PC-3 (cell line): Measurements from ENCODE around the gene MSH6. TPM values are rescaled to one million over a fixed set of nuclear protein-coding genes. Genes with fewer than 3 reads are reported as not detected.

ENCODE experiments used
- ATAC-seq: fragments of 200-7000 bp; cut with Tn5 transposase; 2 replicates; pipeline ENCODE4 v1.9.1; 2020; ENCODE audit warnings: mild to moderate bottlenecking, moderate library complexity
- BruUV-seq: library from RNA; stranded (reverse); fragments of 400-500 nt; replicated peaks from 2 replicates; lab custom pipeline; 2021; lab: Mats Ljungman, UMichigan
- CTCF ChIA-PET: fragments of 300-600 bp; sonication (Branson Sonifier 250); formaldehyde crosslinking; loops from one replicate; lab custom pipeline; 2022; ENCODE audit warnings: antibody characterized with exemption; lab: Charles Lee
- POLR2A ChIA-PET: fragments of 300-600 bp; sonication (Branson Sonifier 250); formaldehyde crosslinking; loops from one replicate; lab custom pipeline; 2022; ENCODE audit warnings: antibody characterized with exemption; ENCODE audit not compliant: unreplicated experiment; lab: Charles Lee
- DNase-seq: peaks from one replicate; pipeline ENCODE4 v3.0.0-alpha.2; 2015
- H2AFZ ChIP-seq: fragments of 300-600 bp; sonication (generic); 2 replicates; pipeline ENCODE4 v1.6.0; 2016; ENCODE audit warnings: antibody characterized with exemption, low read length
- H3F3A ChIP-seq: fragments of 300-600 bp; sonication (generic); one replicate; pipeline ENCODE4 v1.6.0; 2017; ENCODE audit warnings: antibody characterized with exemption, low read length, control low read depth, mild to moderate bottlenecking; ENCODE audit not compliant: unreplicated experiment
- H3K27ac ChIP-seq: fragments of 300-600 bp; sonication (generic); 2 replicates; pipeline ENCODE4 v1.5.1; 2016; ENCODE audit warnings: mild to moderate bottlenecking, low read length
- H3K27me3 ChIP-seq: fragments of 300-600 bp; sonication (generic); 2 replicates; pipeline ENCODE4 v1.6.1; 2016; ENCODE audit warnings: low read length, mixed read lengths
- H3K36me3 ChIP-seq: fragments of 300-600 bp; sonication (generic); 2 replicates; pipeline ENCODE4 v1.6.1; 2016; ENCODE audit warnings: low read depth, mixed run types, low read length, mixed read lengths
- H3K4me1 ChIP-seq: fragments of 300-600 bp; sonication (generic); 2 replicates; pipeline ENCODE4 v1.5.1; 2016; ENCODE audit warnings: low read length; ENCODE audit not compliant: insufficient read depth
- H3K4me2 ChIP-seq: fragments of 300-600 bp; sonication (generic); 2 replicates; pipeline ENCODE4 v1.6.0; 2016; ENCODE audit warnings: low read length
- H3K4me3 ChIP-seq: fragments of 300-600 bp; sonication (generic); 2 replicates; pipeline ENCODE4 v1.5.1; 2016; ENCODE audit warnings: mild to moderate bottlenecking, low read length, mixed read lengths
- H3K79me2 ChIP-seq: fragments of 300-600 bp; sonication (generic); 2 replicates; pipeline ENCODE4 v1.6.1; 2017; ENCODE audit warnings: low read length, mixed read lengths
- H3K9ac ChIP-seq: fragments of 300-600 bp; sonication (generic); 2 replicates; pipeline ENCODE4 v1.6.0; 2016; ENCODE audit warnings: mild to moderate bottlenecking, low read length
- H3K9me2 ChIP-seq: fragments of 300-600 bp; sonication (generic); replicated peaks from 2 replicates; pipeline ENCODE4 v1.6.1; 2016; ENCODE audit warnings: mixed run types, low read length, mixed read lengths
- H3K9me3 ChIP-seq: fragments of 300-600 bp; sonication (generic); 2 replicates; pipeline ENCODE4 v1.6.1; 2016; ENCODE audit warnings: low read length, mixed read lengths
- H4K20me1 ChIP-seq: fragments of 300-600 bp; sonication (generic); 2 replicates; pipeline ENCODE4 v1.6.1; 2016; ENCODE audit warnings: low read length, mixed read lengths
- CTCF ChIP-seq: fragments of 300-600 bp; sonication (generic); conservative IDR thresholded peaks from 2 replicates; pipeline ENCODE4 v1.5.1; 2017; ENCODE audit warnings: antibody characterized with exemption, low read depth, mild to moderate bottlenecking, low read length
- EZH2 ChIP-seq: fragments of 300-600 bp; sonication (generic); IDR thresholded peaks from one replicate; pipeline ENCODE4 v1.6.1; 2017; ENCODE audit warnings: antibody characterized with exemption, mild to moderate bottlenecking, low read length; ENCODE audit not compliant: unreplicated experiment
- EZH2phosphoT487 ChIP-seq: fragments of 300-600 bp; sonication (generic); IDR thresholded peaks from 2 replicates; pipeline ENCODE4 v1.6.1; 2018; ENCODE audit warnings: mild to moderate bottlenecking, antibody characterized with exemption, low read length, borderline replicate concordance
- intact Hi-C: fragments of 100-400 bp; cut with micrococcal nuclease; formaldehyde crosslinking; loops from 2 replicates; pipeline ENCODE4 v1.9.0; 2023
- total RNA-seq: library from RNA; depleted of rRNA; stranded (reverse); fragments of >200 nt; gene quantifications from 2 replicates; pipeline ENCODE4 v1.2.3, GENCODE V29; 2014

MSH6 gene
- total RNA-seq, 1 experiment from 2014 or later: 84.9 TPM

DNA sequence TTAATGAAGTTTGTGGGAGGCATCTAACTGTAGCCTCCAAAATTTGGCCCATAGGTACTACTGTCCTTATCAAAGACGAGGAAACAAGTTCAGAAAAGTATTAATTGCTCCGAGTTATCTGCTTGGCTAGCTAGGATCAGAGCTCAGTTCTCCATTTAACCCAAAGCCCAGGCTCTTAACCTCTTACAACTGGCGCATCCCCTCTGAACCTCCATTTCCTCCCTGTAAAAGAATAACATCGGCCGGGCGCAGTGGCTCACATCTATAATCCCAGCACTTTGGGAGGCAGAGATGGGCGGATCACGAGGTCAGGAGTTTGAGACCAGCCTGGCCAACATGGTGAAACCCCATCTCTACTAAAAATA lies 3.5 kb upstream of the MSH6 start:
- Histone ChIP-seq H3K4me1 (peaks cover 11% of the 10 kb centered on the region), H3K79me2 (peaks cover 12% of the 10 kb centered on the region), H3K9me2 (no peaks in the 10 kb centered on the region), H3K4me3 (no peak overlapping the region), H3K27me3 (no peaks in the 10 kb centered on the region), H3F3A (no peaks in the 10 kb centered on the region), H2AFZ (no peak overlapping the region), H4K20me1 (peaks cover 4% of the 10 kb centered on the region), H3K36me3 (no peaks in the 10 kb centered on the region), H3K4me2 (no peak overlapping the region), H3K27ac (no peak overlapping the region), H3K9me3 (no peaks in the 10 kb centered on the region), H3K9ac (no peak overlapping the region)
- intact Hi-C loops: no loop called here
- no peak for ATAC-seq
- no TSS peak for BruUV-seq
- TF ChIP-seq EZH2 (no peak), EZH2phosphoT487 (no peak), CTCF (no peak)
- no peak for DNase-seq
- CTCF ChIA-PET: no interaction called here
- POLR2A ChIA-PET: no interaction called here

- Histone ChIP-seq H2AFZ (peak overlapping the region; percentile 100), H3K4me2 (peak overlapping the region; percentile 94), H3K9ac (peak overlapping the region; percentile 93), H4K20me1 (peaks cover 32% of the 10 kb centered on the region), H3K9me2 (no peaks in the 10 kb centered on the region), H3K4me1 (peaks cover 28% of the 10 kb centered on the region), H3K79me2 (peaks cover 41% of the 10 kb centered on the region), H3K27ac (0 out of 2 replicates have a peak overlapping the region, but pooled peaks have one; percentile 2), H3F3A (no peaks in the 10 kb centered on the region), H3K9me3 (no peaks in the 10 kb centered on the region), H3K27me3 (no peaks in the 10 kb centered on the region), H3K36me3 (peaks cover 5% of the 10 kb centered on the region; the same call in 1 of the 2 replicates), H3K4me3 (peak overlapping the region; percentile 79)
- ATAC-seq (peak; percentile 23), DNase-seq (no peak)
- TF ChIP-seq EZH2 (no peak), CTCF (no peak), EZH2phosphoT487 (no peak)
- intact Hi-C loops: loop anchor here (2.0 kb wide), 1 partner anchor 324 kb away; no protein-coding TSS in a partner anchor
- BruUV-seq: TSS peak; percentile 89
- ChIA-PET POLR2A (no interaction called here), CTCF (interaction anchor here (0.7 kb wide), 1 partner anchor 13 kb away, joined by 12 read pairs; no protein-coding TSS in a partner anchor)
Measured at GRCh38 chr2:47782381-47782670, 619 bp upstream of the MSH6 start.
